Measurements from ENCODE around the gene CIITA.

CIITA gene

GRCh38 chr16:10879681-10880589 is 2.9 kb downstream of the CIITA start:
- no peak for DNase-seq

GRCh38 chr16:10880594-10881452 is 3.8 kb downstream of the CIITA start:
- no peak for DNase-seq

- no peak for DNase-seq
These were observed 4.6 kb downstream of the CIITA start for GRCh38 chr16:10881479-10882030.

GRCh38 chr16:10883004-10883403 is 6.0 kb downstream of the CIITA start:
- DNase-seq: no peak

GRCh38 chr16:10885246-10885645 is 8.2 kb downstream of the CIITA start:
- no peak for DNase-seq

- DNase-seq: no peak
These were observed 11.4 kb downstream of the CIITA start for GRCh38 chr16:10888320-10888937.

- DNase-seq: no peak
These were observed 12.9 kb downstream of the CIITA start for GRCh38 chr16:10889855-10890254.

- no peak for DNase-seq
These were observed 15.8 kb downstream of the CIITA start for GRCh38 chr16:10892782-10893318.

GRCh38 chr16:10895053-10895946 is 18.3 kb downstream of the CIITA start:
- no peak for DNase-seq

- DNase-seq: no peak
These were observed 19.2 kb downstream of the CIITA start for GRCh38 chr16:10896165-10896564.

GRCh38 chr16:10896723-10897122 is 19.7 kb downstream of the CIITA start:
- no peak for DNase-seq

- no peak for DNase-seq
These were observed 20.1 kb downstream of the CIITA start for GRCh38 chr16:10897134-10897533.

GRCh38 chr16:10902999-10903398 is 26.0 kb downstream of the CIITA start:
- DNase-seq: no peak

GRCh38 chr16:10906482-10906881 is 29.5 kb downstream of the CIITA start:
- no peak for DNase-seq

- DNase-seq: no peak
These were observed 30.1 kb downstream of the CIITA start for GRCh38 chr16:10906914-10907756.

GRCh38 chr16:10907757-10908045 is 30.7 kb downstream of the CIITA start:
- no peak for DNase-seq

- no peak for DNase-seq
These were observed 34.3 kb downstream of the CIITA start for GRCh38 chr16:10911267-10911666.

- DNase-seq: no peak
These were observed 39.5 kb downstream of the CIITA start for GRCh38 chr16:10916534-10916933.

GRCh38 chr16:10918294-10919002 is 41.4 kb downstream of the CIITA start:
- peak; percentile 70 for DNase-seq

GRCh38 chr16:10919003-10919351 is 42.0 kb downstream of the CIITA start:
- no peak for DNase-seq

Measured in NCI-H2107 (cell line).